Testis (tissue), 2 donors: Measurements from ENCODE around the gene THRB.

Experiments used
- POLR2A ChIP-seq: fragments of 450-650 bp; IDR thresholded peaks from one replicate; pipeline ENCODE4 v1.6.1; 2017; ENCODE audit warnings: antibody characterized with exemption, mild to moderate bottlenecking, moderate library complexity
- TF ChIP-seq, protein P1 (sequence below), 3 experiments: fragments of 450-650 bp in 2 of 3; fragments of 200-600 bp in 1 of 3; sonication (generic) in 1 of 3; IDR thresholded peaks; one replicate each; pipeline ENCODE4 v1.5.1; 2016 to 2019; ENCODE audit warnings: antibody characterized with exemption in 3 of 3, mild to moderate bottlenecking in 2 of 3, moderate library complexity in 1 of 3

DNA sequence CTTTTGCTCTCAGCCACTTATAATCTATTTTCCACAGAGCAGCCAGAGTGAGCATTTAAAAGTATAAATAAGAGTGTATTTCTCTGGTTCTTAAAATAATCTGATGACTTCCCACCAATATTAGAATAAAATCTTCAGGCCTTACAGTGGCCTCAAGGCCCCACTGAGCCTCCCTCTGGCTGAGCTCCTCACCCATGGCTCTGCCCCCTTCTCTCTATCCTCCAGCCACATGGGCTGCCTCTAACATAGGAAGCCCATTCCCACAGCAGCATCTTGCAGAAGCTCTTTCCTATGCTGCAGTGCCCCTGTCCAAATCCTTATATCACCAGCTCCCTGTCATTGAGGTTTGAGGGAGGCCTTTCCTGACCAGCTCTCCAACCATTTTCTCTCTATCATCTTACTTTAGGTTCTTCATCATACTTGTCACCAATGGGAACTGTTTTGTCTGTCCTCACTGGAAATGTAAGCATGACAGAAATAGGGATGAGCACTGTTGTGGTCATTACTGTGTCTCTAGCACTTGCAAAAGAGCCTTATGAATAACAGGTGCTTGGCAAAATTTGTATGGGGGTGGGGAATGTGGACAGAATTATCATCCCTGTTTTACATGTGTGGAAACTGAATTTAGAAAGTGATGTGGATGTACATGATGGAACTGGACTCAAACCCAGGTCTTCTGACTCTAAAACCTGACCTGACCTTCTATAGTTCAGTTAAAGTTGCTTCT is 299.0 kb downstream of the THRB start:
- TF ChIP-seq POLR2A: no peak
- TF ChIP-seq, protein P1, sequence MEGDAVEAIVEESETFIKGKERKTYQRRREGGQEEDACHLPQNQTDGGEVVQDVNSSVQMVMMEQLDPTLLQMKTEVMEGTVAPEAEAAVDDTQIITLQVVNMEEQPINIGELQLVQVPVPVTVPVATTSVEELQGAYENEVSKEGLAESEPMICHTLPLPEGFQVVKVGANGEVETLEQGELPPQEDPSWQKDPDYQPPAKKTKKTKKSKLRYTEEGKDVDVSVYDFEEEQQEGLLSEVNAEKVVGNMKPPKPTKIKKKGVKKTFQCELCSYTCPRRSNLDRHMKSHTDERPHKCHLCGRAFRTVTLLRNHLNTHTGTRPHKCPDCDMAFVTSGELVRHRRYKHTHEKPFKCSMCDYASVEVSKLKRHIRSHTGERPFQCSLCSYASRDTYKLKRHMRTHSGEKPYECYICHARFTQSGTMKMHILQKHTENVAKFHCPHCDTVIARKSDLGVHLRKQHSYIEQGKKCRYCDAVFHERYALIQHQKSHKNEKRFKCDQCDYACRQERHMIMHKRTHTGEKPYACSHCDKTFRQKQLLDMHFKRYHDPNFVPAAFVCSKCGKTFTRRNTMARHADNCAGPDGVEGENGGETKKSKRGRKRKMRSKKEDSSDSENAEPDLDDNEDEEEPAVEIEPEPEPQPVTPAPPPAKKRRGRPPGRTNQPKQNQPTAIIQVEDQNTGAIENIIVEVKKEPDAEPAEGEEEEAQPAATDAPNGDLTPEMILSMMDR (IDR thresholded peaks at IDR 0.05): no peak
